HG03565 (cell line): ENCODE results near the gene KIF4B.
"Not testable (repeated sequence)": the region's sequence is repeated elsewhere in the genome, so short reads cannot be mapped to it uniquely, and the experiment has no call there.

Source experiments
- ATAC-seq: cut with Tn5 transposase; IDR thresholded peaks from one replicate; pipeline ENCODE4 v1.9.1; 2021; ENCODE audit warnings: mild to moderate bottlenecking, moderate library complexity; ENCODE audit not compliant: unreplicated experiment

The KIF4B gene

GRCh38 chr5:155013526-155013925 lies at the start of gene KIF4B:
Gene KIF4B (plus strand): TSS chr5:155013755. CDS start chr5:155013860, 105 bp downstream.
- ATAC-seq, result no peak

- ATAC-seq, result no peak
These were observed 47.3 kb upstream of the KIF4B start for GRCh38 chr5:154966081-154966841.

GRCh38 chr5:154966874-154967273 lies 46.7 kb upstream of the KIF4B start:
- no peak for ATAC-seq

- no peak for ATAC-seq
These were observed 46.0 kb upstream of the KIF4B start for GRCh38 chr5:154967421-154968024.

- ATAC-seq, result no peak
These were observed 44.6 kb upstream of the KIF4B start for GRCh38 chr5:154968953-154969352.

- no peak for ATAC-seq
These were observed 42.8 kb upstream of the KIF4B start for GRCh38 chr5:154970759-154971158.

- no peak for ATAC-seq
These were observed 42.1 kb upstream of the KIF4B start for GRCh38 chr5:154971501-154971900.

GRCh38 chr5:154972476-154973080 lies 41.0 kb upstream of the KIF4B start:
- no peak for ATAC-seq

- not testable (repeated sequence) for ATAC-seq
These were observed 37.5 kb upstream of the KIF4B start for GRCh38 chr5:154976082-154976481.

GRCh38 chr5:154977409-154977808 lies 36.1 kb upstream of the KIF4B start:
- ATAC-seq, result no peak

- ATAC-seq, result not testable (repeated sequence)
These were observed 35.3 kb upstream of the KIF4B start for GRCh38 chr5:154978294-154978693.

- no peak for ATAC-seq
These were observed 28.5 kb upstream of the KIF4B start for GRCh38 chr5:154984946-154985516.

GRCh38 chr5:154986151-154986550 lies 27.4 kb upstream of the KIF4B start:
- no peak for ATAC-seq

GRCh38 chr5:154989626-154990025 lies 23.9 kb upstream of the KIF4B start:
- ATAC-seq, result no peak

- no peak for ATAC-seq
These were observed 20.1 kb upstream of the KIF4B start for GRCh38 chr5:154993461-154993860.

- no peak for ATAC-seq
These were observed 17.9 kb upstream of the KIF4B start for GRCh38 chr5:154995679-154996078.

- no peak for ATAC-seq
These were observed 15.8 kb upstream of the KIF4B start for GRCh38 chr5:154997746-154998145.

- no peak for ATAC-seq
These were observed 13.7 kb upstream of the KIF4B start for GRCh38 chr5:154999865-155000264.

- ATAC-seq, result no peak
These were observed 12.0 kb upstream of the KIF4B start for GRCh38 chr5:155001523-155001922.

- ATAC-seq, result not testable (repeated sequence)
These were observed 10.8 kb upstream of the KIF4B start for GRCh38 chr5:155002722-155003121.

- ATAC-seq, result no peak
These were observed 9.3 kb upstream of the KIF4B start for GRCh38 chr5:155004138-155004744.
